OCI-LY3 (cell line): ENCODE results near the gene FUT7.

Experiments
- H2AFZ ChIP-seq: fragments of 200-600, 300-600 bp; shearing (Covaris generic); 2 replicates; pipeline ENCODE4 v1.6.0; 2014; ENCODE audit warnings: antibody characterized with exemption, low read depth, low read length
- H3K27ac ChIP-seq: fragments of 200-600, 300-600 bp; sonication (generic); 2 replicates; pipeline ENCODE4 v1.5.1; 2014; ENCODE audit warnings: mild to moderate bottlenecking, low read length, moderate library complexity, mixed read lengths
- H3K27me3 ChIP-seq: fragments of 200-600, 300-600 bp; sonication (generic); 2 replicates; pipeline ENCODE4 v1.6.1; 2014; ENCODE audit warnings: low read depth, low read length, mixed read lengths
- H3K36me3 ChIP-seq: fragments of 200-600, 300-600 bp; sonication (generic); replicated peaks from 2 replicates; pipeline ENCODE3; 2014; ENCODE audit warnings: low read depth, low read length, mixed read lengths
- H3K4me1 ChIP-seq: fragments of 300-600, 200-600 bp; sonication (generic); 2 replicates; pipeline ENCODE4 v1.6.1; 2014; ENCODE audit warnings: low read length, mixed read lengths
- H3K4me2 ChIP-seq: fragments of 200-600, 300-600 bp; sonication (generic); 2 replicates; pipeline ENCODE4 v1.6.1; 2014; ENCODE audit warnings: low read length, mixed read lengths
- H3K4me3 ChIP-seq: fragments of 300-600, 200-600 bp; sonication (generic); 2 replicates; pipeline ENCODE4 v1.5.1; 2014; ENCODE audit warnings: antibody characterized with exemption, mild to moderate bottlenecking, low read length, moderate library complexity
- H3K79me2 ChIP-seq: fragments of 300-600, 200-600 bp; shearing (Covaris generic); 2 replicates; pipeline ENCODE4 v1.6.1; 2014; ENCODE audit warnings: mild to moderate bottlenecking, low read length, mixed read lengths
- H3K9ac ChIP-seq: fragments of 300-600, 200-600 bp; shearing (Covaris generic); 2 replicates; pipeline ENCODE4 v1.6.0; 2014; ENCODE audit warnings: mild to moderate bottlenecking, low read length, moderate library complexity
- H3K9me3 ChIP-seq: fragments of 200-600, 300-600 bp; shearing (Covaris generic); 2 replicates; pipeline ENCODE4 v1.6.1; 2014; ENCODE audit warnings: low read length, mixed read lengths; ENCODE audit not compliant: insufficient read depth
- H4K20me1 ChIP-seq: fragments of 200-600, 300-600 bp; sonication (generic); 2 replicates; pipeline ENCODE4 v1.6.1; 2016; ENCODE audit warnings: low read length, mixed read lengths; ENCODE audit not compliant: insufficient read depth
- EZH2phosphoT487 ChIP-seq: fragments of 200-600 bp; shearing (Covaris generic); IDR thresholded peaks from 2 replicates; pipeline ENCODE4 v1.6.1; 2018; ENCODE audit warnings: antibody characterized with exemption, mixed run types, low read depth
- TF ChIP-seq, protein P1 (sequence below): fragments of 200-600, 300-600 bp; sonication (generic); IDR thresholded peaks from 2 replicates; pipeline ENCODE4 v1.5.1; 2014; ENCODE audit warnings: antibody characterized with exemption, low read length, low read depth

The FUT7 gene

DNA sequence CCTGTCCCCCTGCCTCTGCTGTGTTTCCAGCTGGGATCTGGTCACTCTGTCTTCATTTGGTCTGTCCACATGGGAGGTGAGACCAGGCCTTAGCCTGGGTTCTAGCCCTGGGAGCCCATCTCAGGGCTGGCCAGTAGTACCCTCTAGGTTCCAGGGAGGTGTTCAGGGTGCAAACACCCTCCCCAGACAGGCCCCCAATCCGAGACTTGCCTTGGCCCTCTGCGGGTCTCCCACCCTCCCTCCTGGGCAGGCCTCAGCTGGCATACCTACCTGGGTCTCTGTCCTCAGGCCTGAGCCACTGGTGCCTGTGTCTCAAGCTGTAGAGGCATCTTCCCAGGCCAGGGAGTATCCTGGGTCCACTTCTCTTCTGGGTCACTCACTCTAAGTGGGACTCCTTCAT, 39.4 kb upstream of the FUT7 start:
- Histone ChIP-seq H3K4me2 (peak overlapping the region; percentile 96), H3K27ac (peak overlapping the region; percentile 62), H3K4me3 (peak overlapping the region; percentile 93), H3K36me3 (no peaks in the 10 kb centered on the region), H3K4me1 (peaks cover 23% of the 10 kb centered on the region), H3K9ac (peak overlapping the region; percentile 95), H3K79me2 (peaks cover 15% of the 10 kb centered on the region), H2AFZ (no peak overlapping the region), H3K27me3 (no peaks in the 10 kb centered on the region), H3K9me3 (no peaks in the 10 kb centered on the region), H4K20me1 (peaks cover 22% of the 10 kb centered on the region)
- TF ChIP-seq EZH2phosphoT487: no peak
- TF ChIP-seq, protein P1, sequence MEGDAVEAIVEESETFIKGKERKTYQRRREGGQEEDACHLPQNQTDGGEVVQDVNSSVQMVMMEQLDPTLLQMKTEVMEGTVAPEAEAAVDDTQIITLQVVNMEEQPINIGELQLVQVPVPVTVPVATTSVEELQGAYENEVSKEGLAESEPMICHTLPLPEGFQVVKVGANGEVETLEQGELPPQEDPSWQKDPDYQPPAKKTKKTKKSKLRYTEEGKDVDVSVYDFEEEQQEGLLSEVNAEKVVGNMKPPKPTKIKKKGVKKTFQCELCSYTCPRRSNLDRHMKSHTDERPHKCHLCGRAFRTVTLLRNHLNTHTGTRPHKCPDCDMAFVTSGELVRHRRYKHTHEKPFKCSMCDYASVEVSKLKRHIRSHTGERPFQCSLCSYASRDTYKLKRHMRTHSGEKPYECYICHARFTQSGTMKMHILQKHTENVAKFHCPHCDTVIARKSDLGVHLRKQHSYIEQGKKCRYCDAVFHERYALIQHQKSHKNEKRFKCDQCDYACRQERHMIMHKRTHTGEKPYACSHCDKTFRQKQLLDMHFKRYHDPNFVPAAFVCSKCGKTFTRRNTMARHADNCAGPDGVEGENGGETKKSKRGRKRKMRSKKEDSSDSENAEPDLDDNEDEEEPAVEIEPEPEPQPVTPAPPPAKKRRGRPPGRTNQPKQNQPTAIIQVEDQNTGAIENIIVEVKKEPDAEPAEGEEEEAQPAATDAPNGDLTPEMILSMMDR: no peak

DNA sequence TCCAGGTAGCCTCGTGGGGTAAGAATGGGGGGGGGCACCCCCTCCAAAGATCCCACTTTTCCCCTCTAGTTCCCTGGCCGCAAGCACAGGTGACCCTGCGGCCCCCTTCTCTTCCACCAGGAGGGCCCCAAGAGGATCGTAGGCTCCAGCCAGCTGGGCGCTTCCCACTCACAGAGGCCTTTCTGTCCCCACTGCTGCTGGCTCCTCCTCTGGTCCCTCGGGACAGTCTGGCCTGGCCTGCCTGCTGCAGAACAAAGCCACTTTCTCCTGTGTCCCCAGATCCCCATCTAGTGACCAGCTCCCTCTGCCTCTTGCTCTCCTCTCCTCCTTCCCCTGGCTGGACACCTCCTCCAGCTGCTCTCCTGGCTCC, 39.0 kb upstream of the FUT7 start:
- peaks cover 15% of the 10 kb centered on the region for H3K79me2 ChIP-seq
- peak overlapping the region; percentile 93 for H3K4me3 ChIP-seq

DNA sequence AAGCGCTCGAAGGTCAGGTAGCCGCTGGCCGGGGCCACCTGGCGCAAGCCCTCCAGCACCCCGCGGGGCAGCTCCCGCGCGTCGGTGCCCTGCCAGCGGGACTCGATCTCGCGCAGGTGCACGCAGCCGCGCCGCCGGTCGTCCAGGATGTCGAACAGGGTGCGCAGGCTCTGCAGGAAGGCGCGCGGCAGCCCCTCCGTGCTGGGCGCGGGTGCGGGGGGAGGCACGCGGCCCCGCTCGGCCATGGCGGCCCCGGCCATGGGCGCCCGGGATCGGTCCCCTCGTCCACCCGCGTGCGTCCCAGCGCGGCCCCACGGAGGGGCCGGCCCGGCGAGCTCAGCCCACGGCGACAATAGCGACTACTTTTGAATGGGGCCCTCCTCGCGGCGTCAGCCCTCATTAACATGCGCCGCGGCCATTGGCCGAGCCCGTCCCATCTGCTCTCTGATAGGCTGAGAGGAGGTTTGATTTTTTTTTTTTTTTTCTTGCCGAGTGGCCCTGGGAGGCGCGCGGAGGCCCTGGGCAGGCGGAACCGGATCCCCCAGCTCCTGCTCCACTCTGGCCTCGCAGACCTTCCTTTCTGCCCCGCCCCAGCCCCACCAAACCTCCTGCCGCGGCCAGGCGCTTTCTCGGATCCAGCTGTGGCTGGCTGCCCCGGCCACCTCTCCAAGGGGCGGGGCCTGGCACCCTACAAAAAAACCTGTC, 38.5 kb upstream of the FUT7 start, which contains the start of gene SAPCD2:
Gene SAPCD2, minus strand, starts transcription at position 357 of the 705 bp plus-strand sequence. Its CDS starts 97 bp downstream, at position 260.
- H3K4me2 ChIP-seq: peak within 1 kb of the TSS; percentile 97
- H2AFZ ChIP-seq: peak within 1 kb of the TSS; percentile 64; the same call in 1 of the 2 replicates
- H3K27me3 ChIP-seq: no peaks in the 10 kb centered on the region
- peaks cover 15% of the 10 kb centered on the region for H3K79me2 ChIP-seq
- peak within 1 kb of the TSS; percentile 93 for H3K4me3 ChIP-seq
- peaks cover 26% of the 10 kb centered on the region for H4K20me1 ChIP-seq
- TF ChIP-seq EZH2phosphoT487: no peak
- TF ChIP-seq, protein P1: no peak
- H3K36me3 ChIP-seq: no peaks in the 10 kb centered on the region
- peaks cover 23% of the 10 kb centered on the region for H3K4me1 ChIP-seq
- H3K9ac ChIP-seq: peak within 1 kb of the TSS; percentile 95
- H3K27ac ChIP-seq: peak within 1 kb of the TSS; percentile 62
- H3K9me3 ChIP-seq: no peaks in the 10 kb centered on the region

More for the DNA sequence above, 39.0 kb upstream of the FUT7 start:
- Histone ChIP-seq H3K9me3 (no peaks in the 10 kb centered on the region), H3K9ac (peak overlapping the region; percentile 95), H2AFZ (peak overlapping the region; percentile 64; the same call in 1 of the 2 replicates), H3K4me1 (peaks cover 23% of the 10 kb centered on the region), H3K27ac (peak overlapping the region; percentile 62), H3K36me3 (no peaks in the 10 kb centered on the region), H3K27me3 (no peaks in the 10 kb centered on the region), H4K20me1 (peaks cover 24% of the 10 kb centered on the region), H3K4me2 (peak overlapping the region; percentile 96)
- TF ChIP-seq, protein P1: no peak
- no peak for TF ChIP-seq EZH2phosphoT487

DNA sequence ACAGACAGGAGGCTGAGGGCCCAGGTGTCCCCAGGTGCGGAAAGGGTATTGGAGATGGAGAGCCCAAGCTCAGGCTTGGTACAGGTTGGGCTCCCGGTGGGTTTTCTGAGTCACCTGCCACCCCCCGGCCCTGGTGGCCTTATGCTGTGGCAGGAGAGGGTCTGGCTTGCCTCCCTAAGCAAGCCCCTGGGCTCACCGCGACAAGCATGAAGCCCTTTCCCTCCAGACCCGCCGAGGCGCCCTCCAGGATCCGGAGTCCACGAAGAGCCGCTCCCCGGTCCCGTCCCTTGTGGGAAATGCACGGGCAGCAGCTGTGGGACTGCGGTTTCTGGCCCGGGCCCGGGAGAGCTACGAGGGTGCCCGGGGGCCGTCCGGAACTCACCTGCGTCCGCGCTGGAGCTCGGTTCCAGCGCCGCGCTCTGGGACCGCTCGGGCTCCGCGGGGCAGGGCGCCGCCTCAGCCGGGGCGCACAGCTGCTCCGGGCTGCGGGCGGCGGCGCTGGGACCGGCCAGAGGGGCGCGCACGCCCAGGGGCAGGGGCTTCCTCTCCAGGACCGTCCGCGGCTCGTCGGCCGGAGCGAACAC, 37.7 kb upstream of the FUT7 start:
- Histone ChIP-seq H4K20me1 (peaks cover 26% of the 10 kb centered on the region), H3K36me3 (no peaks in the 10 kb centered on the region), H3K9me3 (no peaks in the 10 kb centered on the region), H3K9ac (peak overlapping the region; percentile 95), H3K27me3 (no peaks in the 10 kb centered on the region), H3K4me1 (peaks cover 23% of the 10 kb centered on the region), H3K79me2 (peaks cover 15% of the 10 kb centered on the region), H2AFZ (no peak overlapping the region), H3K4me3 (peak overlapping the region; percentile 93), H3K27ac (no peak overlapping the region), H3K4me2 (peak overlapping the region; percentile 97)
- no peak for TF ChIP-seq EZH2phosphoT487
- TF ChIP-seq, protein P1: no peak
